Mucosa of descending colon (tissue), 3 donors: Measurements from ENCODE around the gene MXD4. TPM values are rescaled to one million over a fixed set of nuclear protein-coding genes. Genes with fewer than 3 reads are reported as not detected.

Source experiments
- ATAC-seq: fragments of 200-7000 bp; cut with Tn5 transposase; one replicate; pipeline ENCODE4 v1.9.1; 2020; ENCODE audit warnings: mild to moderate bottlenecking, moderate library complexity
- DNase-seq, 3 donors: peaks; one replicate each; pipeline ENCODE4 v3.0.0-alpha.2; 2020
- H3K36me3 ChIP-seq: fragments of 200-600 bp; one replicate; pipeline ENCODE4 v1.8.0; 2021; ENCODE audit warnings: low read depth, mild to moderate bottlenecking
- H3K4me1 ChIP-seq: fragments of 200-600 bp; one replicate; pipeline ENCODE4 v1.8.0; 2021; ENCODE audit warnings: low read depth, mild to moderate bottlenecking
- H3K4me3 ChIP-seq: fragments of 200-600 bp; one replicate; pipeline ENCODE4 v1.8.0; 2021; ENCODE audit warnings: mild to moderate bottlenecking
- H3K9me3 ChIP-seq: fragments of 200-600 bp; one replicate; pipeline ENCODE4 v1.8.0; 2021; ENCODE audit warnings: mild to moderate bottlenecking
- intact Hi-C, 2 donors: fragments of 100-400 bp; cut with DNase I in 1 of 2; cut with micrococcal nuclease in 1 of 2; formaldehyde crosslinking; loops; one replicate each; pipeline versions ENCODE4 v1.11.0 to v1.11.1; 2022; cut with DNase I, micrococcal nuclease
- total RNA-seq, 3 donors: library from RNA; stranded (reverse); fragmentation: NEBNext Ultra II Directional in 2 of 3; extraction: Animal tissue kit (Norgen Biotek cat#: 25700) in 2 of 3; gene quantifications; one replicate each; pipeline versions ENCODE4 v1.2.1 to v1.2.4, GENCODE V29; 2021 to 2023
- TF ChIP-seq, protein P1 (sequence below): fragments of 200-600 bp; IDR thresholded peaks from one replicate; pipeline ENCODE4 v1.8.0; 2022; ENCODE audit warnings: antibody characterized with exemption, mild to moderate bottlenecking
- donor health status: DM: no; HTN: no; CAD: no; lungs with moderate emphysema.
- donor health status: DM: no; HTN: no; CAD: no.
- donor health status: DM: no; HTN: yes; CAD: no.

The MXD4 gene
- total RNA-seq, 3 donors from 2014 or later: 46.6 to 59.6 (median 52.6) TPM

DNA sequence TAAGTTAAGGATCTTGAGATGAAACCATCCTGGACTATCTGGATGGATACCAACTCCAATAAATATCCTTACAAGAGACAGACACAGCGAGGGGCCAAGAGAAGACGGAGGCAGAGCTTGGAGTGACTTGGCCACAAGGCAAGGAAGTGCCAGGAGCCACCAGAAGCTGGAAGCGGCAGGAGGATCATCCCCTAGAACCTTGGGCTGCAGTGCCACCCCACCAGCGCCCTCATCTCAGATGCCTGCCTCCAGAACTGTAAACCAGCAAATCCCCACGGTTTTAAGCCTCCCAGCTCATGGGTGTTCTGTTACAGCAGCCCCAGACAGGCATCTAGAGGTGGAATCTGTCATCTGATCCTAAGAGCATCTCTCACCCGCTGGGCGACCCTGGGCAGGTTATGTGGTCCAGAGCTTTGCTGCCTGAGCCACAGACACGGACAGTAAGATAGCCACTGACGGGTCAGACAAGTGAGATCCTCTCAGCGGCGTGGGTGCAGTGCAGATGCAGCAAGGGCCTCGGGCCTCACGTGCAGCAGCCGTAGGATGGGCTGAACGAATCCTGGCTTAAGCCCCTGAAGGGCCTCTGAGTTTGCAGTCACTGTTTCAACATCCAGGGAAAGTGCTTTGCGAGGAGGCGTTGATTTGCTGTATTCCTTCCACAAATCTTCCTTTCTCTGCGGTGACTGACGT is 25.1 kb upstream of the MXD4 start:
- TF ChIP-seq, protein P1, sequence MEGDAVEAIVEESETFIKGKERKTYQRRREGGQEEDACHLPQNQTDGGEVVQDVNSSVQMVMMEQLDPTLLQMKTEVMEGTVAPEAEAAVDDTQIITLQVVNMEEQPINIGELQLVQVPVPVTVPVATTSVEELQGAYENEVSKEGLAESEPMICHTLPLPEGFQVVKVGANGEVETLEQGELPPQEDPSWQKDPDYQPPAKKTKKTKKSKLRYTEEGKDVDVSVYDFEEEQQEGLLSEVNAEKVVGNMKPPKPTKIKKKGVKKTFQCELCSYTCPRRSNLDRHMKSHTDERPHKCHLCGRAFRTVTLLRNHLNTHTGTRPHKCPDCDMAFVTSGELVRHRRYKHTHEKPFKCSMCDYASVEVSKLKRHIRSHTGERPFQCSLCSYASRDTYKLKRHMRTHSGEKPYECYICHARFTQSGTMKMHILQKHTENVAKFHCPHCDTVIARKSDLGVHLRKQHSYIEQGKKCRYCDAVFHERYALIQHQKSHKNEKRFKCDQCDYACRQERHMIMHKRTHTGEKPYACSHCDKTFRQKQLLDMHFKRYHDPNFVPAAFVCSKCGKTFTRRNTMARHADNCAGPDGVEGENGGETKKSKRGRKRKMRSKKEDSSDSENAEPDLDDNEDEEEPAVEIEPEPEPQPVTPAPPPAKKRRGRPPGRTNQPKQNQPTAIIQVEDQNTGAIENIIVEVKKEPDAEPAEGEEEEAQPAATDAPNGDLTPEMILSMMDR: no peak
- H3K36me3 ChIP-seq: no peaks in the 10 kb centered on the region
- H3K4me1 ChIP-seq: no peaks in the 10 kb centered on the region
- ATAC-seq (no peak), DNase-seq (peak in 1 of 3 donors; percentile 31)
- intact Hi-C loops: no loop called here
- no peak overlapping the region for H3K4me3 ChIP-seq
- no peaks in the 10 kb centered on the region for H3K9me3 ChIP-seq

DNA sequence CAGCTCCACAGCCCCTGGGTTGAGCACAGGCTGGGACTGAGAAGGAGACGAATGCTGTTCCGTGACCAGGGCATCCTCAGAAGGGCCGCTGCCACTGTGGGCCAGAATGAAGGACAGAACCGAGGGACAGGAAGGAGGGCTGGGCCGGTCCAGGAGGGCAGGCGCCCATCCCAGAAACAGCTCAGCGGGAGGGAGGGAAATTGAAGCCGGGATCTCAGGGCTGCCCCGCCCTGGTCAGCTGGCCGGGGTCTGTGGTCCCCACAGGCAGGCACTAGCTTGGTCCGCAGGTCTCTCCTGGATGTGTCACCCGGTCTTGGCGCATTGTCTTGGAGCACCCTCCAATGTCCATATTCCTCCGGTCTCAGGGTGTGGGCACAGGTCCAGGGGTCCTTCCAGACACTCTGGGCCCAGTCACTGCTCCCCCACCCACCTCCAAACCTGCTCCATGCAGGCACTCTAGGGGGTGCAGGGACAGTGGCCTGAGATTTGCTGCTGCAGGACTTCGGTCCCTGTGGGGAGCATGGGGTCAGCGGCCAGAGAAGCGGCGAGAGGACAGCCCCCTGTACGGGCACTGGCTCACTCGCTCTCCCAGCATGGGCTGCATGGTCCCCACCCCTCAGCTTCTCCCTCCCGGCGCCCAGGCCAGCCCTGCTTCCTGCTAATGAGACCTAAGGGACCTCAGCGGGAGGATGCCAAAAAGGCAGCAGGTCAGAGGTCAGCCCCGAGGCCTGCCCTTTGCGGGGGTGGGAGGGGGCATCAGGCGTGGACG is 23.9 kb upstream of the MXD4 start:
- DNase-seq (peak in 2 of 3 donors; percentile 14 to 46), ATAC-seq (no peak)
- intact Hi-C loops: no loop called here
- no peak overlapping the region for H3K4me3 ChIP-seq
- TF ChIP-seq, protein P1: no peak
- no peaks in the 10 kb centered on the region for H3K36me3 ChIP-seq
- no peaks in the 10 kb centered on the region for H3K9me3 ChIP-seq
- H3K4me1 ChIP-seq: no peaks in the 10 kb centered on the region

DNA sequence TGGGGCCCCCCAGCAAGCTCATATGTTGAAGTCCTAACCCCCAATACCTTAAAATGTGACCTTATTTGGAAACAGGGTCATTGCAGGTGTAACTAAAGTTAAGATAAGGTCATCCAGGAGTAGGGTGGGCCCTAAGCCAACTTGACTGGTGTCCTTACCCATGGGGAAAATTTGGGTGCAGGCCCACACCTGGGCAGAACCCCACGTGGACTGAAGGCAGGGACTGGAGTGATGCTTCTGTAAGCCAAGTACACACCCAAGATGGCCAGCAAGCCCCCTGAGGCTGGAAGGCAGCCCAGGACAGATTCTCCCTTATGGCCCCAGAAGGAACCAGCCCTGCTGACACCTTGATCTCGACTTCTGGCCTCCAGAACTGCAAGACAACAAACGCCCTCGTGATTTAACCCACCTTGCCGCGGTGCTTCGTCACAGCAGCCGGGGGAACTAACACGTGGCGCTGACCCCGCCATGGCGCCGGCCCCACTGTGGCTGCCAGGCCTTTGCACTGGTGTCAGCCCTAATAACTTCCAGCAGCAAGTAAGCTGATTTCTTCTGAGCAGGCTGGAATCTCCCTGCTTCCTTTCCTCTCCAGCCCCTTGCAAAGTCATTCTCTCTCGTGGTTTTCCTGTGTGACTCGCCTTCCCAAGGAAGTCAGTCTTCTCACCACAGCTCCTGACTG is 23.2 kb upstream of the MXD4 start:
- TF ChIP-seq, protein P1: no peak
- ATAC-seq: no peak
- no peaks in the 10 kb centered on the region for H3K4me1 ChIP-seq
- intact Hi-C loops: no loop called here
- no peak overlapping the region for H3K4me3 ChIP-seq
- peak in 1 of 3 donors; percentile 24 for DNase-seq
- H3K36me3 ChIP-seq: no peaks in the 10 kb centered on the region
- no peaks in the 10 kb centered on the region for H3K9me3 ChIP-seq

DNA sequence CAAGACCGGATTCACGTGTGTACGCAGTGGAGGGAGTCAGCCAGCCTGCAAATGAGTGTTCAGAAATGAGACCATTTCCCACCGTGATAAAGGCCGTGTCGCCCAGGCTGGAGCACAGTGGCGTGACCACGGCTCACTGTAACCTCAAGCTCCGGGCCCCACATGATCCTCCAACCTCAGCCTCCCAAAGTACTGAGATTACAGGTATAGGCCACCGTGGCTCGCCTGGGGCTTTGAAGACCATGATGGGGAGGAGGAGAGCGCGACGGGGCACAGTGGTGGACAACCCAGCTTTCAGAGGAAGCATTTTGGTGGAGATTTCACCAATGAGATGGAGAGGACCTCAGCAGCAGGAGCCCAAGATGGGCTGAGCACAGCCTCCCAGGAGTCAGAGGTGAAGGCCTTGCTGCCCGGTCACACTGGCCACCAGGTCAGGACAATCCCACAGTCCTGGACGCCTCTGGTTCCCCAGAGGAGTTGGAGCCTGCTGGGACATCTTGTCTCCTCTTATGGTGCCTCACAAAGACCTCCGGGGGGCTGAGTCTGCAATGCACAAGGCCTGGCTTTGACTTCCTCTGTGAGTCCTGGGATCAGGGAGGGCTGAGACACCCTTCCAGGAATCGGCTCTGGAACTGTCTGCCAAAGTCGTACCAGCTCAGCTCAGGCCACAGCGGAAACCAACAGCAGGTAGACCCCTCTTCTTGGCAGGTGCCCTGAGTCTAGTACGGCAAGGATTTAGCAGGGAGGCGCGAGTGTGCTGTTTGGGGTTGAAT is 22.4 kb upstream of the MXD4 start:
- no peaks in the 10 kb centered on the region for H3K9me3 ChIP-seq
- no peaks in the 10 kb centered on the region for H3K36me3 ChIP-seq
- no peak overlapping the region for H3K4me3 ChIP-seq
- TF ChIP-seq, protein P1: no peak
- ATAC-seq (no peak), DNase-seq (peak in 2 of 3 donors; percentile 17 to 30)
- no peaks in the 10 kb centered on the region for H3K4me1 ChIP-seq
- intact Hi-C loops: no loop called here

DNA sequence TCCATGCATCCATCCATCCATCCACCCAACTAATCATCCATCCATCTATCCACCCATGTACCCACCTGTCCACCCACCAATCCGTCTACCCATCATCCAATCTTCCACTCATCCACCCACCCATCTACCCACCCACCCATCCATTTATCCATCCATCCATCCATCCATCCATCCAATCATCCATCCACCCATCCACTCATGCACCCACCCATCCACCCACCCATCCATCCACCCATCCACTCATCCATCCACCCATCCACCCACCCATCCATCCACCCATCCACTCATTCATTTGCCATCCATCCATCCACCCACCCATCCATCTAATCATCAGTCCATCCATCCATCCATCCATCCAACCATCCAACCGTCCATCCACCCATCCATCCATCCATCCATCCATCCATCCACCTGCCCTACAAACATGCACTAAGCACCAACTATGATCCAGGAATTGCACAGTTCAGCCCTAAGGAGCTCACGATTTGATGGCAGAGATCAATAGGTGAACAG is 21.3 kb upstream of the MXD4 start:
- no peak for DNase-seq
- Histone ChIP-seq H3K4me1 (no peaks in the 10 kb centered on the region), H3K36me3 (no peaks in the 10 kb centered on the region), H3K9me3 (no peaks in the 10 kb centered on the region), H3K4me3 (no peak overlapping the region)
- TF ChIP-seq, protein P1: no peak
- intact Hi-C loops: no loop called here
- no peak for ATAC-seq
